Testis (tissue), 2 donors: ENCODE measurements around the gene NBEAL1.

Source experiments
- POLR2A ChIP-seq: fragments of 450-650 bp; IDR thresholded peaks from one replicate; pipeline ENCODE4 v1.6.1; 2017; ENCODE audit warnings: antibody characterized with exemption, mild to moderate bottlenecking, moderate library complexity
- TF ChIP-seq, protein P1 (sequence below), 3 experiments: fragments of 450-650 bp in 2 of 3; fragments of 200-600 bp in 1 of 3; sonication (generic) in 1 of 3; IDR thresholded peaks; one replicate each; pipeline ENCODE4 v1.5.1; 2016 to 2019; ENCODE audit warnings: antibody characterized with exemption in 3 of 3, mild to moderate bottlenecking in 2 of 3, moderate library complexity in 1 of 3

- TF ChIP-seq, protein P1, sequence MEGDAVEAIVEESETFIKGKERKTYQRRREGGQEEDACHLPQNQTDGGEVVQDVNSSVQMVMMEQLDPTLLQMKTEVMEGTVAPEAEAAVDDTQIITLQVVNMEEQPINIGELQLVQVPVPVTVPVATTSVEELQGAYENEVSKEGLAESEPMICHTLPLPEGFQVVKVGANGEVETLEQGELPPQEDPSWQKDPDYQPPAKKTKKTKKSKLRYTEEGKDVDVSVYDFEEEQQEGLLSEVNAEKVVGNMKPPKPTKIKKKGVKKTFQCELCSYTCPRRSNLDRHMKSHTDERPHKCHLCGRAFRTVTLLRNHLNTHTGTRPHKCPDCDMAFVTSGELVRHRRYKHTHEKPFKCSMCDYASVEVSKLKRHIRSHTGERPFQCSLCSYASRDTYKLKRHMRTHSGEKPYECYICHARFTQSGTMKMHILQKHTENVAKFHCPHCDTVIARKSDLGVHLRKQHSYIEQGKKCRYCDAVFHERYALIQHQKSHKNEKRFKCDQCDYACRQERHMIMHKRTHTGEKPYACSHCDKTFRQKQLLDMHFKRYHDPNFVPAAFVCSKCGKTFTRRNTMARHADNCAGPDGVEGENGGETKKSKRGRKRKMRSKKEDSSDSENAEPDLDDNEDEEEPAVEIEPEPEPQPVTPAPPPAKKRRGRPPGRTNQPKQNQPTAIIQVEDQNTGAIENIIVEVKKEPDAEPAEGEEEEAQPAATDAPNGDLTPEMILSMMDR (IDR thresholded peaks at IDR 0.05) = no peak
- TF ChIP-seq POLR2A = no peak
These were observed 31.2 kb downstream of the NBEAL1 start for GRCh38 chr2:203045867-203046266.
